ENCODE measurements around the gene TXLNG.

Gene TXLNG

GRCh38 chrX:16851827-16852226 lies 65.6 kb downstream of the TXLNG start:
- Histone ChIP-seq H2AFZ (ENCODE audit: low read depth, low read length) (no peak overlapping the region), H3K27ac (ENCODE audit: low read length) (no peak overlapping the region), H3K27me3 (ENCODE audit: insufficient read depth, low read length, poor library complexity) (no peaks in the 10 kb centered on the region), H3K4me1 (ENCODE audit: insufficient read depth, low read length) (no peaks in the 10 kb centered on the region), H3K9ac (ENCODE audit: low read depth, low read length) (no peak overlapping the region), H3K4me3 (ENCODE audit: low read depth in 1 of 2, low read length in 2 of 2) (no peak overlapping the region), H3K4me2 (ENCODE audit: insufficient read depth, low read length) (no peak overlapping the region), H3K36me3 (ENCODE audit: insufficient read depth, low read length) (peaks cover 89% of the 10 kb centered on the region), H3K79me2 (ENCODE audit: insufficient read depth, low read length) (peaks cover 61% of the 10 kb centered on the region), H3K9me3 (ENCODE audit: insufficient read depth, low read length, severe bottlenecking) (no peaks in the 10 kb centered on the region), H4K20me1 (ENCODE audit: insufficient read depth, low read length) (peaks cover 8% of the 10 kb centered on the region)
- no peak for DNase-seq
- ATAC-seq (ENCODE audit: insufficient read depth, low read depth), result no peak
- no peak for TF ChIP-seq EZH2 (IDR thresholded peaks at IDR 0.05; ENCODE audit: borderline replicate concordance, low read depth, low read length, severe bottlenecking)
- TF ChIP-seq CTCF (IDR thresholded peaks at IDR 0.05; ENCODE audit: borderline replicate concordance, extremely low read depth, low read length, poor library complexity, severe bottlenecking), result no peak

- Histone ChIP-seq H3K4me1 (ENCODE audit: insufficient read depth, low read length) (no peaks in the 10 kb centered on the region), H3K36me3 (ENCODE audit: insufficient read depth, low read length) (peaks cover 90% of the 10 kb centered on the region), H3K27me3 (ENCODE audit: insufficient read depth, low read length, poor library complexity) (no peaks in the 10 kb centered on the region), H3K4me2 (ENCODE audit: insufficient read depth, low read length) (no peak overlapping the region), H3K9me3 (ENCODE audit: insufficient read depth, low read length, severe bottlenecking) (no peaks in the 10 kb centered on the region), H4K20me1 (ENCODE audit: insufficient read depth, low read length) (peaks cover 14% of the 10 kb centered on the region), H3K9ac (ENCODE audit: low read depth, low read length) (no peak overlapping the region), H2AFZ (ENCODE audit: low read depth, low read length) (no peak overlapping the region), H3K4me3 (ENCODE audit: low read depth in 1 of 2, low read length in 2 of 2) (no peak overlapping the region), H3K27ac (ENCODE audit: low read length) (no peak overlapping the region), H3K79me2 (ENCODE audit: insufficient read depth, low read length) (peaks cover 69% of the 10 kb centered on the region)
- TF ChIP-seq CTCF (IDR thresholded peaks at IDR 0.05; ENCODE audit: borderline replicate concordance, extremely low read depth, low read length, poor library complexity, severe bottlenecking) (no peak), EZH2 (IDR thresholded peaks at IDR 0.05; ENCODE audit: borderline replicate concordance, low read depth, low read length, severe bottlenecking) (no peak)
- no peak for ATAC-seq (ENCODE audit: insufficient read depth, low read depth)
- DNase-seq, result no peak
Measured at GRCh38 chrX:16852617-16853179, 66.4 kb downstream of the TXLNG start.

GRCh38 chrX:16853537-16853936 lies 67.3 kb downstream of the TXLNG start:
- Histone ChIP-seq H3K36me3 (ENCODE audit: insufficient read depth, low read length) (peaks cover 90% of the 10 kb centered on the region), H3K79me2 (ENCODE audit: insufficient read depth, low read length) (peaks cover 75% of the 10 kb centered on the region)

More at GRCh38 chrX:16853537-16853936, 67.3 kb downstream of the TXLNG start:
- ATAC-seq (ENCODE audit: insufficient read depth, low read depth) (no peak), DNase-seq (no peak)
- Histone ChIP-seq H2AFZ (ENCODE audit: low read depth, low read length) (no peak overlapping the region), H3K27me3 (ENCODE audit: insufficient read depth, low read length, poor library complexity) (no peaks in the 10 kb centered on the region), H3K4me2 (ENCODE audit: insufficient read depth, low read length) (no peak overlapping the region), H3K4me3 (ENCODE audit: low read depth in 1 of 2, low read length in 2 of 2) (no peak overlapping the region), H3K27ac (ENCODE audit: low read length) (no peak overlapping the region), H3K4me1 (ENCODE audit: insufficient read depth, low read length) (no peaks in the 10 kb centered on the region), H3K9me3 (ENCODE audit: insufficient read depth, low read length, severe bottlenecking) (no peaks in the 10 kb centered on the region), H4K20me1 (ENCODE audit: insufficient read depth, low read length) (peaks cover 17% of the 10 kb centered on the region), H3K9ac (ENCODE audit: low read depth, low read length) (no peak overlapping the region)
- TF ChIP-seq CTCF (IDR thresholded peaks at IDR 0.05; ENCODE audit: borderline replicate concordance, extremely low read depth, low read length, poor library complexity, severe bottlenecking) (no peak), EZH2 (IDR thresholded peaks at IDR 0.05; ENCODE audit: borderline replicate concordance, low read depth, low read length, severe bottlenecking) (no peak)

Data from DND-41 (cell line).